ENCODE measurements around the gene BFSP2. TPM values are rescaled to one million over a fixed set of nuclear protein-coding genes. Genes with fewer than 3 reads are reported as not detected.

The BFSP2 gene
- total and polyA plus RNA-seq, 2 donors (not counting 3 experiments of a cell fraction or from before 2014, with no cell fraction given) = not detected

Other genes with a start within 250 kb of the BFSP2 start
- 200 and 229 TPM in 2 replicates for gene CDV3, start 173.6 kb downstream of the BFSP2 start, total RNA-seq
- 35.3 and 46.7 TPM in 2 replicates for gene CDV3, start 173.6 kb downstream of the BFSP2 start, polyA plus RNA-seq